ENCODE results near the gene ARPP19.
"Not testable (repeated sequence)": the region's sequence is repeated elsewhere in the genome, so short reads cannot be mapped to it uniquely, and the experiment has no call there.

ARPP19 gene

GRCh38 chr15:52576692-52577091, 7.9 kb upstream of the ARPP19 start:
- H3K4me3 ChIP-seq (ENCODE audit: low read depth, low read length), result no peak overlapping the region
- no peak for DNase-seq (ENCODE audit: low read depth)
- TF ChIP-seq CTCF (IDR thresholded peaks at IDR 0.05; ENCODE audit: insufficient read depth, low read depth, low read length, missing control alignments), result no peak

GRCh38 chr15:52575573-52575972, 6.7 kb upstream of the ARPP19 start:
- H3K4me3 ChIP-seq (ENCODE audit: low read depth, low read length); DNase-seq (ENCODE audit: low read depth): not testable (repeated sequence)

- DNase-seq (ENCODE audit: low read depth), result no peak
- no peak for TF ChIP-seq CTCF (IDR thresholded peaks at IDR 0.05; ENCODE audit: insufficient read depth, low read depth, low read length, missing control alignments)
- no peak overlapping the region for H3K4me3 ChIP-seq (ENCODE audit: low read depth, low read length)
These were observed 6.2 kb upstream of the ARPP19 start for GRCh38 chr15:52575072-52575471.

- DNase-seq (ENCODE audit: low read depth); H3K4me3 ChIP-seq (ENCODE audit: low read depth, low read length): not testable (repeated sequence)
These were observed 5.8 kb upstream of the ARPP19 start for GRCh38 chr15:52574623-52575022.

GRCh38 chr15:52567871-52568600, 794 bp downstream of the ARPP19 start:
- TF ChIP-seq CTCF (IDR thresholded peaks at IDR 0.05; ENCODE audit: insufficient read depth, low read depth, low read length, missing control alignments), result no peak
- peak; percentile 51 for DNase-seq (ENCODE audit: low read depth)
- peak overlapping the region; percentile 81 for H3K4me3 ChIP-seq (ENCODE audit: low read depth, low read length)

- H3K4me3 ChIP-seq (ENCODE audit: low read depth, low read length), result peak overlapping the region; percentile 81
- DNase-seq (ENCODE audit: low read depth), result peak; percentile 33
- TF ChIP-seq CTCF (IDR thresholded peaks at IDR 0.05; ENCODE audit: insufficient read depth, low read depth, low read length, missing control alignments), result no peak
These were observed 1.9 kb downstream of the ARPP19 start for GRCh38 chr15:52566889-52567288.

GRCh38 chr15:52565417-52566358, 3.1 kb downstream of the ARPP19 start:
- DNase-seq (ENCODE audit: low read depth), result peak; percentile 67
- H3K4me3 ChIP-seq (ENCODE audit: low read depth, low read length), result not testable (repeated sequence)

- no peak overlapping the region for H3K4me3 ChIP-seq (ENCODE audit: low read depth, low read length)
- no peak for DNase-seq (ENCODE audit: low read depth)
- TF ChIP-seq CTCF (IDR thresholded peaks at IDR 0.05; ENCODE audit: insufficient read depth, low read depth, low read length, missing control alignments), result no peak
These were observed 5.2 kb downstream of the ARPP19 start for GRCh38 chr15:52563501-52564060.

Measured in GM12865 (cell line).